Esophagus squamous epithelium (tissue), 5 donors: ENCODE results near the gene SLC9A7. TPM values are rescaled to one million over a fixed set of nuclear protein-coding genes. Genes with fewer than 3 reads are reported as not detected.

ENCODE experiments used
- DNase-seq: peaks from one replicate; lab custom pipeline; 2025; lab: John Stamatoyannopoulos, UW
- H3K27ac ChIP-seq, 4 donors: fragments of 200-600 bp; sonication (generic); one replicate each; pipeline ENCODE4 v1.5.1; 2016 to 2019; ENCODE audit warnings: mild to moderate bottlenecking in 1 of 4
- H3K27me3 ChIP-seq, 4 donors: fragments of 200-600 bp; sonication (generic); 1 replicate in 3 of 4; 2 replicates in 1 of 4; pipeline versions ENCODE4 v1.5.1 to v1.6.0; 2017 to 2021; ENCODE audit warnings: antibody characterized with exemption in 1 of 4
- H3K36me3 ChIP-seq, 3 donors: fragments of 200-600 bp; sonication (generic); one replicate each; pipeline ENCODE4 v1.5.1; 2016 to 2019
- H3K4me1 ChIP-seq, 3 donors: fragments of 200-600 bp; sonication (generic); one replicate each; pipeline ENCODE4 v1.5.1; 2017 to 2019
- H3K4me3 ChIP-seq, 4 donors: fragments of 200-600 bp; sonication (generic); 1 replicate in 3 of 4; 2 replicates in 1 of 4; pipeline ENCODE4 v1.5.1; 2016 to 2019; ENCODE audit warnings: mild to moderate bottlenecking in 2 of 4, moderate library complexity in 1 of 4
- H3K9me3 ChIP-seq, 3 donors: fragments of 200-600 bp; sonication (generic); one replicate each; pipeline ENCODE4 v1.5.1; 2016 to 2019
- POLR2A ChIP-seq, 4 donors: fragments of 450-650 bp; IDR thresholded peaks; one replicate each; pipeline ENCODE4 v1.6.1; 2017; ENCODE audit warnings: antibody characterized with exemption in 4 of 4, mild to moderate bottlenecking in 4 of 4, moderate library complexity in 3 of 4
- WGBS, 2 donors: methylation state at CpG; one replicate each; pipeline ENCODE4 v1.1.5; 2018; 5-methylcytosine and 5-hydroxymethylcytosine counted together
- intact Hi-C: fragments of 100-400 bp; cut with DNase I; formaldehyde crosslinking; loops from one replicate; pipeline ENCODE4 v1.15.0; 2022
- total RNA-seq, 4 donors: library from RNA; depleted of rRNA; stranded (reverse); fragments of >200 nt; gene quantifications; one replicate each; pipeline ENCODE4 v1.1.0, GENCODE V29; 2016
- TF ChIP-seq, protein P1 (sequence below), 6 experiments: fragments of 450-650 bp in 4 of 6; fragments of 200-600 bp in 2 of 6; sonication (generic) in 2 of 6; IDR thresholded peaks; one replicate each; pipeline ENCODE4 v1.5.1; 2016 to 2019; ENCODE audit warnings: antibody characterized with exemption in 6 of 6, mild to moderate bottlenecking in 4 of 6, moderate library complexity in 4 of 6
- donor health status: DM: yes; HTN: yes; CAD: no.

SLC9A7 gene
- total RNA-seq, 4 donors from 2014 or later, result 6.4 to 16.4 (median 8.4) TPM

DNA sequence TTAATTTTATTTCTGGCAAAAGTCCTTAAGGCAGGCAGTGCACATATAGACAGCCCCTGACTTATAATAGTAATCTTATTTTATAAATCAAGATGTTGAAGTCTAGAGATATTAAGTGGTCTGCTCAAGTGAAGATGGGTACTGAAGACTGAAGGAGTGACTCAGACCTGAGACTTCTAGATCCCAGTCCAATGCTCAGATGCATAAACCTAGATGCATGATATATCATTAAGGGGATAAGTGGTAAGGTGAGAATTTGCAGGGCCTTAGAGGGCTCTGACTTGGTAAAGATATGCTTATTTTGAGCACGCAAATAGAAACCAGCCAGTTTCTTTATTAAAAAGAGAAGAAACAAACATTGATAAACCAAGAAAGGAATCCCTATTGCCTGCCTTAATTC, 42.9 kb downstream of the SLC9A7 start:
- Histone ChIP-seq H3K4me3 (no peak overlapping the region), H3K27me3 (no peaks in the 10 kb centered on the region), H3K9me3 (no peaks in the 10 kb centered on the region), H3K36me3 (no peaks in the 10 kb centered on the region), H3K4me1 (peaks cover 0 to 3% (median 0%) of the 10 kb centered on the region in 3 donors), H3K27ac (no peak overlapping the region)
- TF ChIP-seq, protein P1, sequence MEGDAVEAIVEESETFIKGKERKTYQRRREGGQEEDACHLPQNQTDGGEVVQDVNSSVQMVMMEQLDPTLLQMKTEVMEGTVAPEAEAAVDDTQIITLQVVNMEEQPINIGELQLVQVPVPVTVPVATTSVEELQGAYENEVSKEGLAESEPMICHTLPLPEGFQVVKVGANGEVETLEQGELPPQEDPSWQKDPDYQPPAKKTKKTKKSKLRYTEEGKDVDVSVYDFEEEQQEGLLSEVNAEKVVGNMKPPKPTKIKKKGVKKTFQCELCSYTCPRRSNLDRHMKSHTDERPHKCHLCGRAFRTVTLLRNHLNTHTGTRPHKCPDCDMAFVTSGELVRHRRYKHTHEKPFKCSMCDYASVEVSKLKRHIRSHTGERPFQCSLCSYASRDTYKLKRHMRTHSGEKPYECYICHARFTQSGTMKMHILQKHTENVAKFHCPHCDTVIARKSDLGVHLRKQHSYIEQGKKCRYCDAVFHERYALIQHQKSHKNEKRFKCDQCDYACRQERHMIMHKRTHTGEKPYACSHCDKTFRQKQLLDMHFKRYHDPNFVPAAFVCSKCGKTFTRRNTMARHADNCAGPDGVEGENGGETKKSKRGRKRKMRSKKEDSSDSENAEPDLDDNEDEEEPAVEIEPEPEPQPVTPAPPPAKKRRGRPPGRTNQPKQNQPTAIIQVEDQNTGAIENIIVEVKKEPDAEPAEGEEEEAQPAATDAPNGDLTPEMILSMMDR (IDR thresholded peaks at IDR 0.05), result no peak
- no peak for TF ChIP-seq POLR2A (IDR thresholded peaks at IDR 0.05)
- DNase-seq, result no peak
- intact Hi-C loops, result no loop called here
- WGBS, 2 donors, result 69 to 90% methylated on average over 1 of the region's 1 CpG

DNA sequence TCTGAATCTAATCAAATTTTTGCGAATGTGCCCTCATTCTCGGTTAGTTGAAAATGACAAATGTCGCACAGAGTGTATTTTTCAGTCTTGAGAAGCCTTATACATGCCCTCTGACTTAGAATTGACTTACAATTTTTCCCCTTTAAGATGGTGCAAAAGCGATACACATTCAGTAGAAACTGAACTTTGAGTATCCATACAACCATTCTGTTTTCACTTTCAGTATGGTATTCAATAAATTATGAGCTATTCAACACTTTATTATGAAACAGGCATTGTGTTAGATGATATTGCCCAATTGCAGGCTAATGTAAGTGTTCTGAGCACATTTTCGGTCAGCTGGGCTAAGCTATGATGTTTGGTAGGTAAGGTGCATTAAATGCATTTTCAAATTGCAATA, 43.4 kb downstream of the SLC9A7 start:
- 66 to 86% methylated on average over 5 of the region's 5 CpGs for WGBS, 2 donors
- intact Hi-C loops, result no loop called here
- no peak overlapping the region for H3K27ac ChIP-seq
- no peaks in the 10 kb centered on the region for H3K9me3 ChIP-seq
- H3K36me3 ChIP-seq, result no peaks in the 10 kb centered on the region
- no peaks in the 10 kb centered on the region for H3K27me3 ChIP-seq
- H3K4me3 ChIP-seq, result no peak overlapping the region
- H3K4me1 ChIP-seq, result peaks cover 0 to 6% (median 0%) of the 10 kb centered on the region in 3 donors
- no peak for DNase-seq
- no peak for TF ChIP-seq POLR2A (IDR thresholded peaks at IDR 0.05)

DNA sequence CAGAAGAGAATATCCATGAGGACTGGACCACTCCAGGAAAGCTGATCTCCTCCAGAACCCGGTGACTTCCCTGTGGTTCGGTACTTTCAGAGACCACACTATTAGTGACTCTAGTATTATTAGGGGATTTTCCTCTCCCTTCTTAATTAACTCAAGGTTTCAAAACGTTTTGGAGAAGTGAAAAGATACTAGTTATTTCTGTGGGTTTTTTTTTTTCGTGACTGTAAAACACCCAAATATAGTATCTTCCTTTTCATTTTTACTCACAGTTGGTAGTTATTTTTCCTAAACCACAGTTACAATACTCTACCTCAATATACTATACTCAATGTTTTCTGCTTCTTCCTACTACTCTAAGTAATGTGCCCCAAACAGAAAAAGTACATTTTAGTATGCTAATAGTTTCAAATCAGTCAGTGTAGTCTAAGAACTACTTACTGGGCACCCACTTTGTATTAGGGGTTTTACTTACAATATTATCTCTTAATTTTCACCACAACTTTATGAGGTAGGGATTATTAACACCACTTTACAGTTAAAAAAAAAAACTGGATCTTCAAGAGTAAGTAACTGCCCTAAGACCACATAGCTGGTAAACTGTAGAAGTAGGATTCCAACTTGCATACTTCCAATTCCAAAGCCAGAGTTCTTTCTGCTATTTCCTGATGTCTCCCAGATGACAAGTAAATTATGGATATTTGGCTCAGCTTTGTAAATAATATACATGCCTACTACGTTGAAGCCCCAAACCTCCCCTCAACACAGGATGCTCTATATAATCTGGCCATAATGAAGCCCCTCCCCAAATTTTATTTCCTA, 45.0 kb downstream of the SLC9A7 start:
- no peak for TF ChIP-seq POLR2A (IDR thresholded peaks at IDR 0.05)
- TF ChIP-seq, protein P1 (IDR thresholded peaks at IDR 0.05), result no peak
- Histone ChIP-seq H3K4me1 (peaks cover 0 to 6% (median 0%) of the 10 kb centered on the region in 3 donors), H3K27me3 (no peaks in the 10 kb centered on the region), H3K36me3 (no peaks in the 10 kb centered on the region), H3K9me3 (no peaks in the 10 kb centered on the region), H3K27ac (no peak overlapping the region), H3K4me3 (no peak overlapping the region)
- DNase-seq, result no peak
- 58 to 71% methylated on average over 5 of the region's 5 CpGs for WGBS, 2 donors
- intact Hi-C loops, result no loop called here

DNA sequence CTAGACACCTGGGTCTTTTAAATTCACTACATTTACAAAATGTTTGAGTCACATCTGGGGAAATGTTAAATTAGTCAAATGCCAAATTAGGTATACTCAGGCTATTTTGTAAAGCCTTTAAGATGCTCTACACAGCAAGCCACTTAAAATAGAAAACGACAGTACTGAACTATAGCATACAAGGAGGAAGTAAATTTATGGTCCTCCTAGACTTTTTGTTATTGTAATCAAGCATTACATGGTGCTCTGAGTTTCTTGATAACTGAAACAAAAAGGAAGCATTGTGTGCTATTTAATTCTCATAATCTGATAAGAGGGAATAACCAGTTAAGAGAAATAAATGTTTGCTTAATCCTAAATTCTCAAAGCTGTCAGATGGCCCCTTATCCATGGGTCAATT, 46.2 kb downstream of the SLC9A7 start:
- no peaks in the 10 kb centered on the region for H3K9me3 ChIP-seq
- no peak overlapping the region for H3K4me3 ChIP-seq
- DNase-seq, result no peak
- intact Hi-C loops, result no loop called here
- H3K36me3 ChIP-seq, result no peaks in the 10 kb centered on the region
- WGBS, 2 donors, result 36 to 71% methylated on average over 1 of the region's 1 CpG
- no peak for TF ChIP-seq POLR2A (IDR thresholded peaks at IDR 0.05)
- TF ChIP-seq, protein P1 (IDR thresholded peaks at IDR 0.05), result no peak
- no peak overlapping the region for H3K27ac ChIP-seq
- no peaks in the 10 kb centered on the region for H3K27me3 ChIP-seq
- H3K4me1 ChIP-seq, result peaks cover 0 to 6% (median 0%) of the 10 kb centered on the region in 3 donors

DNA sequence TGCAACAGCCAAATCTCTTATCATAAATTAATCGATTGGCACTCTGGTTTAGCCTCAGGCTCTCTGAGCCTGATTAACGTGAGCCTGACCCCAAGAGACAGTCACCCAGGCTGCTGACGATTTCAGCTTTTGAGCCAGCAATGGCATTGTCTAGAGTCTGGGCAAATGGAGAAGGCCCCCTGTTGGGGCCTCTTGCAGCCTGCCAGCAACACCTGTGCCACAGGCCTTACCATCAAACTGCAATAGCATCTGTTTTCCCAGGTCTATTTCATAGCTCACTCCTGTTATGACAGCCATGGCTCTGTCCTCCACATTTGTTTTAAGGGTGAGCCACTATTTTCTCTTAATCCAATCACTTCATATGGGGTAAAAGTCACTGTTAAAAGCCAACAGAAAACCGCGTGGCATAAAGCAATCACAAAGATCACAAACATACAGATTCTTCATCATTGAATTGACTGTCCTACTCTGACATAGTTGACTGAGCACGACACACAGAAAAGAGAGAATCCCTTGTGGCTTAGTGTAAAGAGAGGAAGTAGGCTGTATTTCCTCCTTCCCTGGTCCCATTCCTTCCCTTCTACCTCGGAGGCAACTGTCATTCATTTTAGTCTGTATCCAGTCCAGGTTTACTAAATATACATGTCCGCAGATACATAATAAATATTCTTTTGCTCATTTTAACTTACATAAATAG, 47.8 kb downstream of the SLC9A7 start:
- TF ChIP-seq, protein P1 (IDR thresholded peaks at IDR 0.05), result no peak
- no peak for TF ChIP-seq POLR2A (IDR thresholded peaks at IDR 0.05)
- Histone ChIP-seq H3K27me3 (no peaks in the 10 kb centered on the region), H3K36me3 (no peaks in the 10 kb centered on the region), H3K27ac (no peak overlapping the region), H3K4me1 (peaks cover 0 to 6% (median 0%) of the 10 kb centered on the region in 3 donors), H3K9me3 (no peaks in the 10 kb centered on the region), H3K4me3 (no peak overlapping the region)
- DNase-seq, result no peak
- WGBS, 2 donors, result 42 to 58% methylated on average over 5 to 8 of the region's 8 CpGs
- intact Hi-C loops, result no loop called here
